Measurements from ENCODE around the gene SHISA7.

SHISA7 gene

DNA sequence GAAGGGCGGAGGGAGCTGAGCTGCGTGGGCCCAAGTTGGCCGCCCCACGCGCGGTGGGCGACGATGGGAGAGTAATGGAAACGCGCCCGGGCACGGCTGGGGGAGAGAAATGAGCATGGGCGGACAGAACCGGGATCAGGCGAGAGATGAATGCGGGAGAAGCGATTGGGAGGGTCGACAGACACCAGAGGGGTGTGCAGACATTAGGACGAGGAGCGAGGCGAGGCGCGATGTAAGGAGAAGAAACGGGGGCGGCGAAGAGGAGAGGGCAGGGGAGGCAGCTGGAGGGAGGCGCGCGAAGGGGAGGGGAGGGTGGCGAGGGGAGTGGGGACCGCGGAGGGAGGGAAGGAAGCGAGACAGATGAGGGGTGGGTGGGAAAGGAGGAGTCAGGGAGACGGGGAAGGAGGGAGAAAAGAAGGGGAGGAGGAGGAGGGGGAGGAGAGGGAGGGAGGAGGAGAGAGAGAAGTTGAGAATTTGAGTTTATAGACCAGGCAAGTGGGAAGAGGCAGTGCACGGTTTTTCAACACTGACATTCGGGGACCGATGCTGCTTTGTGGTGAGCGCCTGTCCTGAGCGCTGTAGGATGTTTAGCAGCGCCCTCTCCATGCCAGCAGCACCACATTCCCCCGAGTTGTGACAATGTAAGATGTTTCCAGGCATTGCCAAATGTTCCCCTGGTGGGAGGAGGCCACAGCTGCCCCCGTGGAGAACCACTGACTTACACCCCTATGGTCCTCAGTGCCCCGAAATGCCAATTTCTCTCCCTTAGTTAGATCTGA lies at the start of gene SHISA7:
TSS of gene SHISA7 (minus strand) at position 256 of the 779 bp plus-strand sequence. CDS start 437 bp downstream, outside the sequence.
- no peak for DNase-seq

DNA sequence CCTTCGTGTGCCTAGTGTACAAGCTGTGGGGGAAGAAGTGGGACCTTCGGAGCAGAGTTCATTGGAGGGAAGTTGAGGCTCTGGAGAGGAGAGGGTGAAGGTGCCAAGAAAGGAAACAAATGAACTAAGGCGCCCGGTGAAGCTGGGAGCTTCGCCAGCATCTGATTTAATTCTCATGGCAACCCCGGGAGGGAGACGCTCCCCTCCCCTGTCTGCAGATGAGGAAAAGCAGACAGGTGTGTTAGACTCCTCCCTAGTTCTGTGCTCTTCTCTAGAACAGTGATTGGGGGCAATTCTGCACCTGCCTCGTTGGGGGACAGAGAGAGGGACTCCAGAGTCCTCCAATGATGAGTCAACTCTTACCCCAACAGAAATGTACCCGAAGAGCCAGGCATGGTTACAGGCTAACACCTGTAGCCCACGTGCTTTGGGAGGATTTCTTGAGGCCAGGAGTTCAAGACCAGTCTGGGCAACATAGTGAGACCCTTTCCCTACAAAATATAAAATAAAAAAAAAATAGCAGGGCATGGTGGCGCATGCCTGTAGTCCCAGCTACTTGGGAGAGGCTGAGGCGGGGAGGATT lies 49.4 kb upstream of the SHISA7 start:
- no peak for DNase-seq

DNA sequence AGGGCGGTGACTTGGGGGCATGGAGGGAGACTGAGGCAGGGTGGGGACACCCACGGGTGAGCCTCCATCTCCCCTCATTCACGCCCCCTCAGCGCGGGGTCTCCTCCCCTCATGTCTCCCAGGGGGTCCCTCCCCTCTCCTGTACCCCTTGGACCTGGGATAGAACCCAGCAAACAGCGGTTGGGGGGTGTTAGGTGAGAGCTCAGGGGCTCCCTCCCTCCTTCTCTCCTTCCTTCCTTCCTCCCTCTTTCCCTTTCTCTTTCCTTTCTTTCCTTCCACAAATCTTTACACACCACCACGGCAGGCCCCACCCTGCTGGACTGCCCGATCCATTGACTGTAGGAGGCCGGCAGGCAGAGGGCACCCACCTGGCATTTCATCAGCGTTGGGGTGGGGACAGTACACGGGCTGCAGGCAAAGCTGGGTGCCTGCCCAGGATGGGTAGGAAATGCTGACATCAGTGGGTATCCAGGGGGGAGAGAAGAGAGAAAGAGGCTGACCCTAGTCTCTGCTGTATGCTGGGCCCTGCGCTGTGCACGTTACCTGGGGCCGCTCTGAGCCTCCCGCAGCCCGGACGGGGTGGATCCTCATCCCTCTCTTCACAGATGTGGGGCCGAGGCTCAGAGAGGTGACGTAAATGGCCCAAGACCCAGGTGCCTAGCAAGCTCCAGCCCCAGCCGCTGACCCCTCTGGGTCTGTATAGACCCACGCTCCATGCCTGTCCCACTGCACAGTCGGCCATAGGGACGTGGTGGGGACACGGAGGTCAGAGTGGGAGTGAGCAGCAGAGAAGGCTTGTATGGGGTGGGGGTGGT lies 48.7 kb upstream of the SHISA7 start:
- no peak for DNase-seq

DNA sequence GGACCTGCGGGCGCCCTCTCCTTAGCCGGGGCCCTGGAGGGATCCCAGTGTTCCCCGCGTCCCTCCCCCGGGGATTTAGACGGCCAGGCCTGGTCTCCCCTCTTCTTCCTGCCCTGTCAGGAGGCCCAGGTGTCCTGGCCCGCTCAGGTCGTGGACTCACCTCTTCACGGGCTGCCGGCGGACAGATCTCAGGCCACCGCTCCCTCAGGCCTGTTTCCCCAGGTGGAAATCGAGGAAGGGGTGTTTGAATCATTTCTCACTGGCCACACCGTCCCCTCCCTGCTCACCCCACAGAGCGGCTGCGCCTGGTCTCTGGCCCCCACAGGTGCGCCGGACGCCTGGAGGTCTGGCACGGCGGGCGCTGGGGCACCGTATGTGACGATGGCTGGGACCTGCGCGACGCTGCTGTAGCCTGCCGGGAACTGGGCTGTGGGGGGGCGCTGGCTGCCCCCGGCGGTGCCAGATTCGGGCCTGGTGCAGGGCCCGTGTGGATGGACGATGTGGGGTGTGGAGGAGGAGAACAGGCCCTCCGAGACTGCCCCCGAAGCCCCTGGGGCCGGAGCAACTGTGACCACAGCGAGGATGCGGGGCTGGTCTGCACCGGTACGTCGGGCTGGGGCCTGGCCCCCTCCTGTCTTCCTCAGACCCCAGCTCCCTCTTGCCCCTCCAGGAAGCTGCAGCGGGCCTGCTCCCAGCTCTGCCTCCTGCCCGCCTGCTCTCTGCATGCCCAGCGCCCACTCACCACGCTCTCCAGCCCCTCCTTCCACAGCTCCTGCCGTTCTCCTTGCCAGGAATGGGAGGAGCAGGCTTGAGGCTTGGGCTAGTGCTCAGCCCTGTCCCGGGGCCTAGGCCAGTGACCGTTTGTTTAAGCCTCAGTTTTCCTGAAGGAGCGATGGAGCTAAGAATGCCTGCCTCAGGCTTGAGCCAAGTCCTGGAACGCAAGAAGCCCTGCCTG lies 47.7 kb upstream of the SHISA7 start:
- DNase-seq, result no peak

DNA sequence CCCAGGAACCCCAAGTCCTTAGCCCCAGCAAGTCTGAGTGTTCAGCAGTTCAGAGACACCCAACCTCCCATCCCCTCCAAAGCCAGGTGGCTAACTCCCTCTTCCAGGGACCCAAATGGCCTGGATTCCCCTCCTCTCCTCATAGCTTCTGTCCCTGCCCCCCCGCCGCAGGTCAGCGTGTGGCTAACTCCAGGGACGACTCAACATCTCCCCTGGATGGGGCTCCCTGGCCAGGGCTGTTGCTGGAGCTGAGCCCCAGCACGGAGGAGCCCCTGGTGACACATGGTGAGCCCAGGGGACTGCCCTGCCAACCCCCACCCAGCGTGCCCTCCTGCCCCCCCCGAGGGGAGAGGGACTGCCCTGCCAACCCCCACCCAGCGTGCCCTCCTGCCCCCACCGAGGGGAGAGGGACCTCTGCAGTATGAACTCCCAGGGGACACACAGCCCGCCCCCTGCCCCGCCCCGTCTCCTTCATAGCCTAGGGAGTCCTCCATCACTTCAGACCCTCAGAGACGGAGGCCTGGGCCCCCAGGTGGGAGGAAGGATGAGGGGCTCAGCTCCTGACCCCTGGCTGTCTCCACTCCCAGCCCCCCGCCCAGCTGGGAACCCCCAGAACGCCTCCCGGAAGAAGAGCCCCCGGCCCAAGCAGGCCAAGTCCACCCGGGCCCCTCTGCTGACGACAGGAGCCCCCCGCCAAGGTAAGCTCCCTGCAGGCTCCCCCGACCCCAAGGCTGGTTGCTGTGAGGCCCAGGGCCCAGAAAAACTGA lies 46.8 kb upstream of the SHISA7 start:
- no peak for DNase-seq

DNA sequence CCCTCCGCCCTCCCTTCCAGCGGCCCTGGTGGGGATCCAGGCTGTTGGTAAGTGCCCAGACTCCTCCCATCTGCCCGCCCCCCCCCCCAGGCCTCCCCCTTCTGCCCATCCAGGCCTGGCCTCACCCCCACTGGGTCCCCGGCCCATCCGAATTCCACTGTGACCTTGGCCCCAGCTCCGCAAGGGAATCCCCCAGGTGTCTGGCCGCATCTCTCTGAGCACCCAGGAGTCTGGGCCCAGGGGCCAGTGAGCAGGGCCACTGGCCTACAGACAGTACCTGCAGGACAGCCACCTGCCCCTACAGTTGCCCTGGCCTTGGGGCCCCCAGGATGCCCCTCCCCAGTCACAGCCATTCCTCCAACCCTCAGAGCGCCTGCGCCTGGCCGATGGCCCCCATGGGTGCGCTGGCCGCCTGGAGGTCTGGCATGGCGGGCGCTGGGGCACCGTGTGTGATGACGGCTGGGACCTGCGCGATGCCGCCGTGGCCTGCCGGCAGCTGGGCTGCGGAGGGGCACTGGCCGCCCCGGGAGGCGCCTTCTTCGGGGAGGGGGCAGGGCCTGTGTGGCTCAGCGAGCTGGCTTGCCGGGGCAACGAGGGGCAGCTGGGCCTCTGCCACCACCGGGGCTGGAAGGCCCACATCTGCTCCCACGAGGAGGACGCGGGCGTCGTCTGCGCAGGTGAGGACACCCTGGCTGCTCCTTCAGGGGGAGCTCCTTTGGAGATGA lies 46.0 kb upstream of the SHISA7 start:
- no peak for DNase-seq

DNA sequence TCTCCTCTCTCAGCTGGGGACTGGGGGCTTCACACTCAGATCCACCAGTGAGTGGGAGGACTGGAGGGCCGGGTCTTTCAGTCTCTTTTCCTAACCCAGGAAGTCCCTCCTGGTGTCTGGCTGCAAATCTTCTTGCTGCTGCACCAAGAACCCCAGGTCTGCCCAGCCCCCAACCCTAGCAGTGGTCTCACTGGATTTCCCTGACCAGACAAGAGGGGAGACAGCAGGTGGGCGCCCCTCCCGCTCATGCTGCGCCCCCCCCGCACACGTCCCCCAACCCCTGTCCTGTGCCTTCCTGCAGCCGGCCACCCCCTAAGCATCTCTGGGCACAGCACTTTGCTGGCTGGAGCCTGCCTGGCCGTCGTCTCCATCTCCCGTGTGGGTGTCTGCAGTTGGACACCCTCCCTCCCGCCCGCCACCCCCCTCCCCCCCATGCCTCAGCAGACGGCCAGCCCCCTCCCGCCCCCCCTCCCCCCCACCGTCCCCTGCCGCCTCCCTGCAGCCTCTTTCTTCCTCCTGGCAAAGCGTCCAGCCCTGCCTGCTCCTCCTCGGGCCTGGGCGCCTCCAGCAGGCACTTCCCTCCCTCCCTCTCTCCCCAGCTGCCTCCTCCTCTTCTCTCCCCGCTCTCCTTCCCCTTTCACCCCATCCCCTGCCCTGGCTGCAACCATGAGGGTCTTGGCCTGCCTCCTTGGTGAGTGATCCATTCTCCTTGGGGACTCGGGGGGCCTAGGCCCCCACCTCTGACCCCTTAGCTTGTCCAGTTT lies 45.0 kb upstream of the SHISA7 start, which contains the start of gene SSC5D:
TSS of gene SSC5D (plus strand) at position 513 of the 764 bp plus-strand sequence. CDS start at position 667, 154 bp downstream.
- no peak for DNase-seq

DNA sequence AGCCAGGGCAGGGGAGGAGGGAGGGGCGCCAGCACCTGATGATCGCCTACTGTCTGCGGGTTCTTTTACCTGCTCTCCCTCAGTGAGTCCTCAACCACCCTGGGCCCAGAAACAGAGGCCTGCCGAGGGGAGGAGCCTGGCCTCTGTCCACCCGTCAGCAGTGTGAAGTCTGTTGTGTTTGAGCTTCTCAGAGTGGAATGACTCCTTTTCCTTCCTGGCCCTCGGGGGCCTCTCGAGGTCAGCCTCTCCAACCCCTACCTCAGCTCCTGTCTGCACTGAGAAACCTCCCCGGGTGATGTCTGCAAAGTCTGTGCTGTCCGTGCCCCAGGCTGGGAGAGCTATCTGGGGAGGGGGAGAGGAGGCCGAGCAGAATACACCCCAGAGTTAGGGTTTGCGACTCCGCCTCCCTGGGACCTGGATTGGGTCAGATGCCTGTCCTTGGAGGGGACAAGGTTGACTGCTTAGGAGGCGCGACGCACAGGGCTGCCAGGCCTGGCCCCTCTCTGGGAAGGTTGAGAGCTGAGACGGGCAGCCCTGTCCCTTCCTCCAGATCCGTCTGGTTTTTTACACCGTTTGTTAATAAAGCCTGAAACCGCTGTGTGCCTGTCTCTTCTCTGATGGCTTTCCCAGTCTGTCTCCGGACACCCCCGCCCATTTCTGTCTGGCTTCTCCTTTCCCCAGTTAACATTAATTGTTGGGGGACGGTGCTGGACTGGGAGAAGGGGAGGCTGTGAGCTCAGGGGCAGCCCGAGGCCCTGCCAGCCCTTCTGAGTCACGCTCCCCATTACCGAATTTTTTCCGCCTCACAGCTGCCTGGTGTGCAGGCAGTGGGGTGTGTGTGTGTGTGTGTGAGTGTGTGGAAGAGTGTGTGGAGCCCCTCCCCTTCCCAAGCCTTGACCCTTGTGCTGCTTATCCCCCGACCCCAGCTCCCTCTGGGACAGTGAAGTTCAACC lies 44.1 kb upstream of the SHISA7 start:
- no peak for DNase-seq

DNA sequence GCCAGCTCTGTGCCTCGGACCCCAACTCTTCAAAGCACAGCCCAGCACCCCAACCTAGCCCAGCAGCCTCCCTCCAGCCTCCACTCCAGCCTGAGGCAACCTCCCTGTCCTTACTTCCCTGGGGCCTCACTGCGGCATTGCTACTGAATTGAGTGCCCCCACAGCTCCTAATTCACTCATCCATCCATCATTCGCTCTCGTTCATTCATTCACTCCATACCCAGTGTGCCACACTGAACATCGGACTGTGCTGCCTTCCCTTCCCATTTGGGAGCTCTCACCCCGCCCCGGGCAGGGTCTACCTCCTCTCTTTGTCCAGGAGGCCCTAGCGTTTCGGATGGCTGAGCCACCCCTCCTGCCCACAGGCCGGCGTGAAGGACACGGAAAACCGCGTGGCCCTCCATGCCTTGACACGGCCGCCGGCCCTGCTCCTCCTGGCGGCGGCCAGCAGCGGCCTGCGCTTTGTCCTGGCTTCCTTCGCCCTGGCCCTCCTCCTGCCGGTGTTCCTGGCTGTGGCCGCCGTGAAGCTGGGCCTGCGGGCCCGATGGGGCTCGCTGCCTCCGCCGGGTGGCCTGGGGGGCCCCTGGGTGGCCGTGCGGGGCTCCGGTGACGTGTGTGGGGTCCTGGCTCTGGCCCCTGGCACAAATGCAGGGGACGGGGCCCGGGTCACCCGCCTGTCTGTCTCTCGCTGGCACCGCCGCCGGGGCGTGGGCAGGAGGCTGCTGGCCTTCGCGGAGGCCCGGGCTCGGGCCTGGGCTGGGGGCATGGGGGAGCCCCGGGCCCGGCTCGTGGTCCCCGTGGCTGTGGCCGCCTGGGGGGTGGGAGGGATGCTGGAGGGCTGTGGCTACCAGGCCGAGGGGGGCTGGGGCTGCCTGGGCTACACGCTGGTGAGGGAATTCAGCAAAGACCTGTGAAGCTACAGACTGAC lies 43.2 kb upstream of the SHISA7 start:
- DNase-seq, result no peak

DNA sequence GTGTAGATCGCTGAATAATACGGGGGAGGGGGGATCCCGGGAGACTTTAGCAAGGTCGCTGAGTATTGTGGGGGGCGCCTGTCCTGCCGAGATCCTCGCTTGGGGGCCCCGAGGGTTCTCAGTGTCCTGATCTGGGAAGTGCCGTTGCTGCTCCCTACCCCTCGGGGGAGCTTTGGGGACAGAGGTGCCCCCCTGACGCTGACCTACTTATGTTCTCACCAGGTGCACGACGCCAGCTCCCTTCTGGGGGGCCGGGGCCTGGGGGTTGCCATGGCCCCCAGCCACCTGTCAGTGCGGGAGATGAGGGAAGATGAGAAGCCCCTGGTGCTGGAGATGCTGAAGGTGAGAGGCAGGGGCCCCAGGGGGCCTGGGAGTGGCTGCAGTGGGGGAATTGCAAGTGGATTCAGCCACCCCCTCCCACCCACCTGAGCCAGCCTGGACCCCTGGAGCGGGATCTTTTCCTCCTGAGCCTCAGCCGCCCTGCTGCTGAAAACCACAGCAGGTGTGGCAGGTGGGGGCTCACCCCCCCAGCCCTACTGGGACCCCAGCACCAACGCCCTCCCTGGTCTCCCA lies 42.4 kb upstream of the SHISA7 start:
- no peak for DNase-seq

DNA sequence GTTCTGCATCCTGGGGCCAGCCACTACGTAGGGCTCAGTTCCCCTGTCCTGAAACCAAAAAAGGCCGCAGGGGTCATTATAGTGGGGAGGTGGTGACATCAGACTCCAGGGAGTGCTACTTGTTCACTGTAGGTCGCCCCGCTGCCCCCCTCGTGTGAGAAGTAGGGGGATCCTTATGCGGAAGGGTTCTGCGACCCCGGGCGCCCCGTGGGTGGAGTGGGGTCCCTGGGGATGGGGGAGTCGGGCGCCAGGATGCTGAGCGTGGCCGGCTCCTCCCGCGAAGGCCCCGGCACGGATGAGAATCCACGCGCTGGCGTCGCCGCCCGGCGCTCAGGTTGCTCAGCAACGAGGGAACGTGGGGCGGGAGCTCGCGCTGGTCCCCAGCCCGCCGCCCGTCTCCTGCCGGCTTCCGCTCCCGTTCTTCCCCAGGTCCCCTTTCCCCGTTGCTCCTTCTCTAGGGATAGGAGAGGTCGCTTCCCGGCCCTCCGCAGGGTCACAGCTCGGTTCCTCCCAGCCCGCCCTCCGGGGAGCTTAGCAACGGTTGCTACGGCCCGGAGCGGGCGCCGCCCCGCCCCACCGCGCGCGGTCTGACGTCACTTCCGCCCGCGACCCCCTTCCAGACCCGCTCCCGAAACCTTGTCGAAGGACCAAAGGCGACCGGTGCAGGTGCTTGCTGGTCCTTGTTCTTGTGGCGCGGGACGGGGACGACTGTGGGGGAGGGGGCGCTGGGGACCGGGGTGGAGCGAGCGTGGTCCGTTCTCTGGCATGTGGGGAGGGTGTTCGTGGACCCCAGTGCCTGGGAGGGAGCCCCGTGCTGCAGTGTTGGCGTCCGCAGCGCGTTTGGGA lies 41.7 kb upstream of the SHISA7 start, which contains the start of gene NAT14:
TSS of gene NAT14 (plus strand) at position 596 of the 846 bp plus-strand sequence. CDS start 521 bp downstream, outside the sequence.
- DNase-seq, result no peak

DNA sequence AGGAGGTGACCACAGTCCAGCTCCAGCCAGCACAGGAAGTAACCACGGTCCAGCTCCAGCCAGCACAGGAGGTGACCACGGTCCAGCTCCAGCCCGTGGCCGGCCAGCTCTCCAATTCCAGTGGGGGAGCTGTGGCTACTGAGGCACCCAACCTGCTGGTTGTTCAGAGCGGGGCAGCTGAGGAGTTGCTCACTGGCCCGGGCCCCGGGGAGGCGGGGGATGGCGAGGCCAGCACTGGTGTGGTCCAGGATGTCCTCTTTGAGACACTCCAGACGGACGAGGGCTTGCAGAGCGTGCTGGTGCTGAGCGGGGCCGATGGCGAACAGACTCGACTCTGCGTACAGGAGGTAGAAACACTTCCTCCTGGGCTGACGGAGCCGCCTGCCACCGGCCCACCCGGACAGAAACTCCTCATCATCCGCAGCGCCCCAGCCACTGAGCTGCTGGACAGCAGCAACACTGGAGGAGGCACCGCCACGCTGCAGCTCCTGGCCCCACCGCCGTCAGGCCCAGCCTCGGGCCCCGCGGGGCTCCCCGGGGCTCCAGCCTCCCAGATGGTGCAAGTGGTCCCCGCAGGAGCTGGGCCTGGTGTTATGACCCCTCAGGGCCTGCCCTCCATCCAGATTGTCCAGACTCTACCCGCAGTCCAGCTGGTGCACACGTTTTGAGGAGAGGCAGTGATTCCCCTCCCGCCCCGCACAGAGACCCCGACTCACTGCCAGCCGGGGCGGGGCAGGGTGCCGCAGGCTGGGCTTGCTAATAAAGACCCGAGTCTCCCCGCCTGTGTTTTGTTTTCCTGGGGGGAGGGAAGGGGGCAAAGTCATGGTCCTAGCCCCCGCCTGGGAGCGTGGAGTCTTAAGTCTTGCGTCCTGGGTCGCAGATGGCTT lies 40.8 kb upstream of the SHISA7 start:
- DNase-seq, result no peak

DNA sequence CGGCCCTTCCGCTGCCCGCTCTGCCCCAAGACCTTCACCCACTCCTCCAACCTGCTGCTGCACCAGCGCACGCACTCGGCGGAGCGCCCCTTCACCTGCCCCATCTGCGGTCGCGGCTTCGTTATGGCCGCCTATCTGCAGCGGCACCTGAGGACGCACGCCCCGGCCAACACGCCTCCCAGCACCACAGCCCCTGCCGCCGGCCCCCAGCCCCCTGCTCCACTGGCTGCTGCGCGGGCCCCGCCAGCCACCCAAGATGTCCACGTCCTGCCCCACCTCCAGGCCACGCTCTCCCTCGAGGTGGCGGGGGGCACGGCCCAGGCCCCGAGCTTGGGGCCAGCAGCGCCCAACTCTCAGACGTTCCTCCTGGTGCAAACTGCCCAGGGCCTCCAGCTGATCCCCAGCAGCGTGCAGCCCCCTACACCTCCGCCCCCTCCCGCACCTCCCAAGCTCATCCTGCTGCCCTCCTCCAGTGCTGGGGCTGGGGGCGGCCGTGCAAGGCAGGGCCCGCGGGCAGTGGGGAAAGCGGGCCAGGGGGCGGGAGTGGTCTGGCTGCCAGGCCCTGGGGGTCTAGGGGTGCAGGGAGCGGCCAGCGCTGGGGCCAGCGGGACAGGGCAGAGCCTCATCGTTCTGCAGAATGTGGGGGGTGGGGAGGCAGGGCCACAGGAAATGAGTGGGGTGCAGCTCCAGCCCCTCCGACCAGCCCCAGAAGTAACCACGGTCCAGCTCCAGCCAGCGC lies 40.0 kb upstream of the SHISA7 start:
- DNase-seq, result no peak
